ENCODE results near the gene SMYD4. TPM values are rescaled to one million over a fixed set of nuclear protein-coding genes. Genes with fewer than 3 reads are reported as not detected.
"Not testable (repeated sequence)": the region's sequence is repeated elsewhere in the genome, so short reads cannot be mapped to it uniquely, and the experiment has no call there.

The SMYD4 gene
- polyA plus RNA-seq, 4 donors: 12.9 to 18.6 (median 15.1) TPM

DNA sequence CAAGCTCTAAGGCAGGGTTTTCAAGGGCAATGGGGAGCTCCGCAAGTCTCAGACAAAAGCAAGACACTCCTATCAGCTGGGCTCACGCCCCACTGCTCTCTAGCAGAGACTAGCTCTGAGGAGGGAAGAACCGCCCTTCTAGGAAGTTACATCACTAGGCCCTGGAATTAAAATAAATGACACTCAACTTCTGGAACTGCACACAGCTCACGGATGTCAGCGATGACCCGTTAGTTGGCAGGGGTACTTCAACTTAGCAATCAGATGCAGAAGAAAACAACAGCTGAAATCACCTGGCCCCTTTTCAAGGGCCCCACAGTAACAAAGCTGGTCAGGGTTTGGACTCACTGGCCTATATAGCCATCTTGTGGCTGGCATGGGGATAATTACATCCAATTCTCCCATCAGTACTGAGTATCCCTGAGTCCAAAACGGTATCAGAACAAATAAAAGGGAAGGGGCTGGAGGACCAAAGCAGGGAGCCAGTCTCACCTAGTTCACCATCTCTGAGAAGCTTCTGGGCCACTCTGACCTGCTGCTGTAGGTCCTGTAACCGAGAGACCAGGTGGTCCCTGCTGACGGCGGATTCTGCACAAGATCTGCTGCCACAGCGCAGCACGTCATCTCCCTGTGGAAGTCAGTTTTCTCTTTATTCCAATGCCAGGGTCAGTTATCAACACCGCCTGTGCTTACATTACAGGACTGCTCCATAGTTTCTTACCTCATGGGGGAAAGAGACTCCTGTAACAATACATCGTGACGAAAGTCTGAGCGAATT is 45.7 kb downstream of the SMYD4 start:
- peak in 1 of 4 donors; percentile 52 for DNase-seq (ENCODE audit: low read depth in 4 of 4, low spot score in 3 of 4)

- DNase-seq (ENCODE audit: low read depth in 4 of 4, low spot score in 3 of 4): no peak
Measured at GRCh38 chr17:1783271-1783670, 46.4 kb downstream of the SMYD4 start.

- DNase-seq (ENCODE audit: low read depth in 4 of 4, low spot score in 3 of 4): no peak
Measured at GRCh38 chr17:1782171-1782567, 47.5 kb downstream of the SMYD4 start.

- no peak for DNase-seq (ENCODE audit: low read depth in 4 of 4, low spot score in 3 of 4)
Measured at GRCh38 chr17:1779571-1780131, 50.1 kb downstream of the SMYD4 start.

DNA sequence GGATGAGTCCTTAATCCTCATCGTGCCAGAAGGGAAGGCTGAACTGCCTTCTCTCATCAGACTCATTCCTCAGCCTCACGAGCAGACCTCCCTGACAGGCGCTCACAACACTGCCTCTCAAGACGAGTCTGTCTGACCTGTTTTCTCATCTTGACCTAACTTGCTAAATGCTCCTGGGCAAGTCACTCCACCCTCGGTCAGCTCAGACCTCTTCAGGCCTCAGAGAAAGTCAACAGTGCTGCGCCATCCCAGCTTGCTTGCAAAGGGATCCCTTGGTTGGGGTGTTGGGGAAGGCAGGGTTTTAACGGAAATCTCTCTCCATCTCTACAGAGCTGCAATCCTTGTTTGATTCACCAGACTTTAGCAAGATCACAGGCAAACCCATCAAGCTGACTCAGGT is 52.8 kb downstream of the SMYD4 start:
- no peak for DNase-seq (ENCODE audit: low read depth in 4 of 4, low spot score in 3 of 4)

- no peak for DNase-seq (ENCODE audit: low read depth in 4 of 4, low spot score in 3 of 4)
Measured at GRCh38 chr17:1776328-1776727, 53.4 kb downstream of the SMYD4 start.

DNA sequence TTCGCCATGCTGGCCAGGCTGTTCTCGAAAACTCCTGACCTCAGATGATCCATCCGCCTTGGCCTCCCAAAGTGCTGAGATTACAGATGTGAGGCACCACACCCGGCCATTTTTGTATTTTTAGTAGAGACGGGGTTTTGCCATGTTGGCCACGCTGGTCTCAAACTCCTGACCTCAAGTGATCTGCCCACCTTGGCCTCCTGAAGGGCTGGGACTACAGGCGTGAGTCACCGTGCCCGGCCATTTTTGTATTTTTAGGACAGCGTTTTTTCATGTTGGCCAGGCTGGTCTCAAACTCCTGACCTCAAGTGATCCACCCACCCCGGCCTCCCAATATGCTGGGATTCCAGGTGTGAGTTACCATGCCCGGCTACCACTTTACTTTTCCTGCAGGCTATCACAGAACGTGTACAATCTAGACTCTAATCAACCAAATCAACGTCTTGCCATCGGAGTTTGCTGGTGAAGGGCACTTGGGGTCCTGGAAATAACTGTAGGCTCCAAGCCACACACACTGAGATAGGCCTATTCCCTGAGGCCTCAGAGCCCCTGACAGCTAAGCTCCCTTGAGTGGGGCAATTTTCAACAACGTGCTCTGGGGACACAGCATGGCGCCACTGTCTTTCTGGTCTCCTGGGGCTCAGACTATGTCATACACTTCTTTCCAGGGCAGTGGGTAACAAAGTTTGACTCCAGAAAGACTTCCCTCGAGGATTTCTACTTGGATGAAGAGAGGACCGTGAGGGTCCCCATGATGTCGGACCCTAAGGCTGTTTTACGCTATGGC is 55.1 kb downstream of the SMYD4 start:
- DNase-seq (ENCODE audit: low read depth in 4 of 4, low spot score in 3 of 4): no peak

GRCh38 chr17:1773696-1774181 is 56.0 kb downstream of the SMYD4 start:
- DNase-seq (ENCODE audit: low read depth in 4 of 4, low spot score in 3 of 4): no peak

DNA sequence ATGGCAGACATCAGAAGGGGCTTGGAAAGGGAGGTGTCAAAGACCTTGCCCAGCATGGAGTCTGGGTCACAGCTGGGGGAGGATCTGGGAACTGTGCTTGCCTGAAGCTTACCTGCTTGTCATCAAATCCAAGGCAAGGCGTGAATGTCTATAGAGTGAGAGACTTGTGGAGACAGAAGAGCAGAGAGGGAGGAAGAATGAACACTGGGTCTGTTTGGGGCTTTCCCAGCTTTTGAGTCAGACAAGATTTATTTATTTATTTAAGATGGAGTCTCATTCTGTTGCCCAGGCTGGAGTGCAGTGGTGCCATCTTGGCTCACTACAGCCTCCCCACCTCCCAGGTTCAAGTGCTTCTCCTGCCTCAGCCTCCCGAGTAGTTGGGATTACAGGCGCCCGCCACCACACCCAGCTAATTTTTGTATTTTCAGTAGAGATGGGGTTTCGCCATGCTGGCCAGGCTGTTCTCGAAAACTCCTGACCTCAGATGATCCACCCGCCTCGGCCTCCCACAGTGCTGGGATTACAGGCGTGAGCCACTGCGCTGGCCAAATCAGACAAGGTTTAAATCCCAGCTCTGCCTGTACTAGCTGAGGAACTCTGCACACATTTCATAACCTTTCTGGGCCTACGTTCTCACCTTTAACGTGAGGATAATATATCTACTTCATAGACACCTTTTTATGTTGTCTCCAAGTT is 56.6 kb downstream of the SMYD4 start:
- DNase-seq (ENCODE audit: low read depth in 4 of 4, low spot score in 3 of 4): not testable (repeated sequence)

- no peak for DNase-seq (ENCODE audit: low read depth in 4 of 4, low spot score in 3 of 4)
Measured at GRCh38 chr17:1769822-1770477, 59.8 kb downstream of the SMYD4 start.

DNA sequence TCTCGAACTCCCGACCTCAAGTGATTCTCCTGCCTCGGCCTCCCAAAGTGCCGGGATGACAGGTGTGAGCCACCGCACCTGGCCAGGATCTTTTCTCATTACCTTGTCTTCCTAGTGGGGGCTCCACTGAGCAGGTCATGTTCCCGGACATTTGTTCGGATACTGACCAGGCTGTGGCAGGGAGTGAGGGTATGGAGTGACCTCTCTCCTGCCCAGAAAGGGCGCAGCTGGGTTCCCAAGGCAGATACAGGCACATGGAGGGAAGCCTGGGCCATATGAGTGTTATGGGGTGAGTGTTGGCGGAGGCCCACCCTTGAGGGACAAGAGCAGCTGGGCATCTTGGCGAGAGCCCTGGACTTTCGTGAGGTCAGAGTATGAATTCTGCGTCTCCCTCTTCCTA is 62.3 kb downstream of the SMYD4 start:
- DNase-seq (ENCODE audit: low read depth in 4 of 4, low spot score in 3 of 4): no peak

GRCh38 chr17:1766382-1767135 is 63.1 kb downstream of the SMYD4 start:
- DNase-seq (ENCODE audit: low read depth in 4 of 4, low spot score in 3 of 4): no peak

GRCh38 chr17:1765576-1765975 is 64.1 kb downstream of the SMYD4 start:
- no peak for DNase-seq (ENCODE audit: low read depth in 4 of 4, low spot score in 3 of 4)

DNA sequence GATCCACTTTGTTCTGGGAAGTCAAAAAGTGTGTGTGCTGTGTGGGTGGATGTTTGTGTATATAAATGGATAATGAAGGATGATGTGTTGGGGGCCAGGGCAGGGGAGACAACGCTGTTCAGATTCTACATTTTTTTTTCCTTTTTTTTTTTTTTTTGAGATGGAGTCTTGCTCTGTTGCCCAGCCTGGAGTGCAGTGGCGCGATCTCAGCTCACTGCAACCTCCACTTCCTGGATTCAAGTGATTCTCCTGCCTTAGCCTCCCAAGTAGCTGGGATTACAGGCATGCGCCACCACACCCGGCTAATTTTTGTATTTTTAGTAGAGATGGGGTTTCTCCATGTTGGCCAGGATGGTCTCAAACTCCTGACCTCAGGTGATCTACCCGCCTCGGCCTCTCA is 65.0 kb downstream of the SMYD4 start:
- DNase-seq (ENCODE audit: low read depth in 4 of 4, low spot score in 3 of 4): not testable (repeated sequence)

DNA sequence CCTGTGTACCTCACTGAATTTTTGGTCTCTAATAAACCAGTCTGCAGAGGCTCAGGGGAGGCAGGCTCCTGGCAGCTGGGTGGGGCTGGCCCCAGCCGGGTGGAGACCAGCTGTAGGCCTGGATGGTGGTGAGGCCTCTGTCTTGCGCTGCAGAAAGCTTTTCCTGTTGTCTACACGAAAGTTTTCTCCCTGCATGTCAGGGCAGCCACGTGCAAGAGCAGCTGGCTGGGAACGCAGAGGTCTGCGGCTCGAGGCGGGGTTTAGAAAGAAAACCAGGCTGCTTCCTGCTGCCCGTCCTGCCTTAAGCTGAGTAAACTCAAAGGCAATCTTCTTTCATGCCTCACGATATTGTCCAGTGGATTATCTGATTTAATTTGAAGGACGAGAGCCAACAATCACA is 65.4 kb downstream of the SMYD4 start:
- no peak for DNase-seq (ENCODE audit: low read depth in 4 of 4, low spot score in 3 of 4)

DNA sequence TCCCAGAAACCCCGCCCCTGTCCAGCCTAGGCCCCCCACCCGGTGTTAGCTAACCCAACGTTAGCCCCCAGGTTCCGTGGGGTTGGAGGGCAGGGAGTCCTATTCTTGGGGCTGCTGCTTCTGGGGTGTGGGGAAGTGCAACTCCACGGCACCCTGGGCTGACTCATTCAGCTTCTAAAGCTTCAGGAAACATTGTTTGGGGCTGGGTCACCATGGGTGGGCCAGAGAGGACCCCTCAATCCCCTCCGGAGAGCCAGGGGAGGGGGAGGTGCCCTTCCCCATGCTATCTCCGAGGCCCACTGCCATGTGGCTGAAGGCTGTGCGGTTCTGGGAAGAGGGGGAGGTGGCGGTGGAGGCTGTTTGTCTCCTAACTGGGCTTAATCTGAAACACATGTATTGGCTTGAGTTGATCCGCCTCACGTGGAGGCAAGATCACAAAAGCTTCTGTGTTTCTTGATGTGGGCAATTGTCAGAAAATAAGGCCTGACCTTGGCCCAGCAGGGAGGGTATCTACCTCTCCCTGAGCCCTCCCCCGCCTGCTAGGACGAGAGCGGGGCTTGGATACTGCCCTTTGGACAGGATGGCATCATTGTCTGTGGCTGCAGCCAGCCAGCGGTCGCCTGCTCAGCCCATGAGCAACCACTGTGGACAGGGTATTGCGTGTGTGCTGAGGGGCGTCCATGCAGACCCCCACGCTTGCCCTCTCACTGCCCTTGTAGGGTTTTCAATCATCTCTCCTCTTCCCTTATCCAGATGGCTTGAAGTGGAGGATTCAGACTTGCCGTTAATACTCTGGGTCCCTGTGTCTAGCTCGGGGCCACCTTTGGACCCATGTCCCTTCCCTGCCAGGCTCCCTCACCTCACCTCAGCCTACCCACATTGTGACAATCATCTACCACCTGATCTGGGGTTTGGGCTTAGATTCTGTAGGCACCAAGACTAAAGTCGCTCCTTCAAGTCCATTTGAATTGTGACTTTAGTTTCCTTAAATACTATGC is 66.5 kb downstream of the SMYD4 start:
- no peak for DNase-seq (ENCODE audit: low read depth in 4 of 4, low spot score in 3 of 4)

DNA sequence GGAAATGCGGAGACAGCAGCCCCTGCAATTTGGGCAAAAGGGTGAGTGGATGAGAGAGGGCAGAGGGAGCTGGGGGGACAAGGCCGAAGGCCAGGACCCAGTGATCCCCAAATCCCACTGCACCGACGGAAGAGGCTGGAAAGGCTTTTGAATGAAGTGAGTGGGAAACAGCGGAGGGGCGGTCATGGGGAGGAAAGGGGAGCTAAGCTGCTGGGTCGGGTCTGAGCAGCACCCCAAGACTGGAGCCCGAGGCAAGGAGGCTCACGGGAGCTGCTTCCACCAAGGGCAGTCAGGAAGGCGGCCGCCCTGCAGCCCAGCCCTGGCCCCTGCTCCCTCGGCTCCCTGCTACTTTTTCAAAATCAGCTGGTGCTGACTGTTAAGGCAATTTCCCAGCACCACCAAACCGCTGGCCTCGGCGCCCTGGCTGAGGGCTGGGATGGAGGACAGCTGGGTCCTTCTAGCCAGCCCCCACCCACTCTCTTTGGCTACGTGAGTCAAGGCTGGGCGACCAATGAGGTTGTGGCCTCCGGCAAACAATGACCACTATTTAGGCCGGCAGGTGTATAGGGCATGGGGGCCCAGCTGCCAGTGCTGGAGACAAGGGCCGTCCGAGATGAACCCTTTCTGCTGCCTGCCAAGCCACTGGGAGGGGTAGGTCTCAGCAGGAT is 67.3 kb downstream of the SMYD4 start:
- DNase-seq (ENCODE audit: low read depth in 4 of 4, low spot score in 3 of 4): no peak

DNA sequence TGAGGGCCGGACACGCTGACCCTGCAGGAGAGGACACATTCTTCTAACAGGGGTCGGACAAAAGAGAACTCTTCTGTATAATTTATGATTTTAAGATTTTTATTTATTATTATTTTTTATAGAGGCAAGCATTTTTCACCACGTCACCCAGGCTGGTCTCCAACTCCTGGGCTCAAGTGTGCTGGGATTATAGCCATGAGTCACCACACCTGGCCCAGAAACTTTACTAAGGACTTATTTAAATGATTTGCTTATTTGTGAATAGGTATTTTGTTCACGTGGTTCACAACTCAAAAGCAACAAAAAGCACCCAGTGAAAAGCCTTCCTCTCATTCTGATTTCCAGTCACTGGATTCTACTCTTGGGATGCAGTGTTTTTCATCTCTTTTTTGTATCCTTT is 70.2 kb downstream of the SMYD4 start:
- no peak for DNase-seq (ENCODE audit: low read depth in 4 of 4, low spot score in 3 of 4)
